HepG2 (cell line): ENCODE results near the gene XAF1. TPM values are rescaled to one million over a fixed set of nuclear protein-coding genes. Genes with fewer than 3 reads are reported as not detected.

Experiments
- IKZF4 ChIP-seq: sonication (generic); formaldehyde crosslinking; IDR thresholded peaks from 2 replicates; pipeline ENCODE4 v1.5.1; 2020; ENCODE audit warnings: borderline replicate concordance, mild to moderate bottlenecking, low read depth, missing genetic modification reagents; ENCODE audit errors: not compliant biosample characterization
- KDM4B ChIP-seq: sonication (generic); formaldehyde crosslinking; IDR thresholded peaks from 2 replicates; pipeline ENCODE4 v1.4.0; 2020; ENCODE audit warnings: missing genetic modification reagents
- NCOA5 ChIP-seq: sonication (generic); formaldehyde crosslinking; IDR thresholded peaks from 2 replicates; pipeline ENCODE4 v1.4.0; 2020; ENCODE audit warnings: missing genetic modification reagents
- PPARG ChIP-seq: conservative IDR thresholded peaks from 2 replicates; pipeline ENCODE4 v1.6.1; 2016; ENCODE audit warnings: missing biosample characterization, missing genetic modification reagents
- SIN3A ChIP-seq: IDR thresholded peaks from 2 replicates; pipeline ENCODE4 v1.6.1; 2011; ENCODE audit warnings: low read depth, mild to moderate bottlenecking, control low read depth, low read length, borderline replicate concordance
- SRSF1 ChIP-seq: fragments of 200-400 bp; formaldehyde crosslinking; optimal IDR thresholded peaks from 2 replicates; pipeline ENCODE3; 2017; ENCODE audit warnings: mild to moderate bottlenecking, low read depth, low read length, moderate library complexity
- TGIF2 ChIP-seq: IDR thresholded peaks from 2 replicates; pipeline ENCODE4 v1.6.1; 2016; ENCODE audit warnings: control low read depth, missing compliant biosample characterization
- THAP11 ChIP-seq: IDR thresholded peaks from 2 replicates; pipeline ENCODE4 v1.6.1; 2016; ENCODE audit warnings: missing biosample characterization, missing genetic modification reagents
- TRIM24 ChIP-seq: sonication (generic); formaldehyde crosslinking; IDR thresholded peaks from 2 replicates; pipeline ENCODE4 v1.8.0; 2022; ENCODE audit warnings: mild to moderate bottlenecking, missing genetic modification reagents
- ZFP1 ChIP-seq: IDR thresholded peaks from 2 replicates; pipeline ENCODE4 v1.6.1; 2016
- ZSCAN12 ChIP-seq: sonication (generic); formaldehyde crosslinking; IDR thresholded peaks from 2 replicates; pipeline ENCODE4 v1.9.0; 2021; ENCODE audit warnings: mild to moderate bottlenecking, missing genetic modification reagents
- polyA plus RNA-seq, 8 experiments: library from polyadenylated mRNA; depleted of rRNA in 3 of 8; stranded (reverse) in 7 of 8; unstranded in 1 of 8; fragments of >200 nt; fragmentation: Illumina TruSeq in 4 of 8; extraction: Trizol in 4 of 8; gene quantifications; 2 replicates each; pipeline versions ENCODE4 v1.2.1 to v1.2.3, GENCODE V29; 2011 to 2016; ENCODE audit warnings: low read depth in 4 of 8, missing spikeins in 1 of 8, mixed read lengths in 1 of 8; ENCODE audit not compliant: insufficient read depth in 1 of 8
- total RNA-seq, 5 experiments: library from RNA; depleted of rRNA; stranded (reverse); fragments of >200 nt; fragmentation: Illumina TruSeq; extraction: Trizol; gene quantifications; 2 replicates each; pipeline ENCODE4 v1.2.3, GENCODE V29; 2016; ENCODE audit warnings: low read depth in 1 of 5
- TF ChIP-seq, protein P1 (sequence below): sonication (generic); formaldehyde crosslinking; IDR thresholded peaks from 2 replicates; pipeline ENCODE4 v1.4.0; 2020; ENCODE audit warnings: missing genetic modification reagents
- TF ChIP-seq, protein P2 (sequence below): sonication (generic); formaldehyde crosslinking; IDR thresholded peaks from 2 replicates; pipeline ENCODE4 v1.5.1; 2020; ENCODE audit warnings: missing genetic modification reagents, mild to moderate bottlenecking, borderline replicate concordance
- TF ChIP-seq, protein P3 (sequence below): sonication (generic); formaldehyde crosslinking; IDR thresholded peaks from 2 replicates; pipeline ENCODE4 v1.9.0; 2021; ENCODE audit warnings: missing genetic modification reagents, borderline replicate concordance
- TF ChIP-seq, protein P4 (sequence below): sonication (generic); formaldehyde crosslinking; IDR thresholded peaks from 2 replicates; pipeline ENCODE4 v1.8.1; 2023; ENCODE audit warnings: mild to moderate bottlenecking, moderate library complexity, missing genetic modification reagents
- TF ChIP-seq, protein P5 (sequence below): sonication (generic); formaldehyde crosslinking; IDR thresholded peaks from 2 replicates; pipeline ENCODE4 v1.5.0; 2020; ENCODE audit warnings: mild to moderate bottlenecking, missing genetic modification reagents, borderline replicate concordance

The XAF1 gene
- total and polyA plus RNA-seq, 2 of the 13 experiments (the other 11 are each of a cell fraction or from before 2014, with no cell fraction given), result 1.2 to 2.4 TPM

DNA sequence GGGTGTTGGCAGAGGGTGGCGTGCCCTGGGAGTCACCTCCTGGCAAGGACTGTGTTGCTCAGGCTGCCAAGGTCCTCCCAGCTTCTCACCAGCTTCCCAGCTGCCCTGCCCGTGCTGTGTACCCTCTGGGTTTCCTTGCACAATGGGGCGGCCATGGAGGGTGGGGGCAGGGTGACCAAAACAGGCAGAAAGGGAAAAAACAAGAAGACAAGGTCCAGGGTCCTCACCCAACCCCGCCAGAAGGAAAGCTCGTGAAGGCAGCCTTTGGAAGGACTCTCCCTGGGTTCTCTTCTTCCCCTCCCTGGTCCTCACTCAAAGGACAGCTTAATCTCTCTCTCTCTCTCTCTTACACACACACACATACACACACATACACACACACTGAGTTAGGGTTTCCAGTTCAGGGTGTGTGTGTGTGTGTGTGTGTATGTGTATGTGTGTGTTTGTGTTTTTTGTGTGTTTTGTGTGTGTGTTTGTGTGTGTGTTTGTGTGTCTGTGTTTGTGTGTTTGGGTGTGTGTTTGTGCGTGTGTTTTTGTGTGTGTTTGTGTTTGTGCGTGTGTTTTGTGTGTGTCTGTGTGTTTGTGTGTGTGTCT is 44.7 kb upstream of the XAF1 start (continued):
- TF ChIP-seq, protein P1, sequence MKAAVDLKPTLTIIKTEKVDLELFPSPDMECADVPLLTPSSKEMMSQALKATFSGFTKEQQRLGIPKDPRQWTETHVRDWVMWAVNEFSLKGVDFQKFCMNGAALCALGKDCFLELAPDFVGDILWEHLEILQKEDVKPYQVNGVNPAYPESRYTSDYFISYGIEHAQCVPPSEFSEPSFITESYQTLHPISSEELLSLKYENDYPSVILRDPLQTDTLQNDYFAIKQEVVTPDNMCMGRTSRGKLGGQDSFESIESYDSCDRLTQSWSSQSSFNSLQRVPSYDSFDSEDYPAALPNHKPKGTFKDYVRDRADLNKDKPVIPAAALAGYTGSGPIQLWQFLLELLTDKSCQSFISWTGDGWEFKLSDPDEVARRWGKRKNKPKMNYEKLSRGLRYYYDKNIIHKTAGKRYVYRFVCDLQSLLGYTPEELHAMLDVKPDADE, result no peak
- no peak for TF ChIP-seq KDM4B (CRISPR knock-in tag)
- no peak for TF ChIP-seq ZSCAN12 (CRISPR knock-in tag)
- TF ChIP-seq TRIM24 (CRISPR knock-in tag), result no peak
- no peak for TF ChIP-seq ZFP1 (CRISPR knock-in tag)
- TF ChIP-seq, protein P2, sequence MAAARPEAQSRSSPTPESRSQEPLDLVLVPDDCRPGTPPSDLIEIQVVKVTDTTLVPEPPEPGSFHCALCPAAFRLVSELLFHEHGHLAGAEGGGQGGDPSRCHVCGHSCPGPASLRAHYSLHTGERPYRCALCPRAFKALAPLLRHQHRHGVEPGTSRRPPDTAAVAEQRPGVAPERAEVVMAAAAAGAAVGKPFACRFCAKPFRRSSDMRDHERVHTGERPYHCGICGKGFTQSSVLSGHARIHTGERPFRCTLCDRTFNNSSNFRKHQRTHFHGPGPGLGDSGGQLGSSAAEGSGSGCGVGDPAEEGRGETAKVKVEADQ, result no peak
- TF ChIP-seq, protein P3, sequence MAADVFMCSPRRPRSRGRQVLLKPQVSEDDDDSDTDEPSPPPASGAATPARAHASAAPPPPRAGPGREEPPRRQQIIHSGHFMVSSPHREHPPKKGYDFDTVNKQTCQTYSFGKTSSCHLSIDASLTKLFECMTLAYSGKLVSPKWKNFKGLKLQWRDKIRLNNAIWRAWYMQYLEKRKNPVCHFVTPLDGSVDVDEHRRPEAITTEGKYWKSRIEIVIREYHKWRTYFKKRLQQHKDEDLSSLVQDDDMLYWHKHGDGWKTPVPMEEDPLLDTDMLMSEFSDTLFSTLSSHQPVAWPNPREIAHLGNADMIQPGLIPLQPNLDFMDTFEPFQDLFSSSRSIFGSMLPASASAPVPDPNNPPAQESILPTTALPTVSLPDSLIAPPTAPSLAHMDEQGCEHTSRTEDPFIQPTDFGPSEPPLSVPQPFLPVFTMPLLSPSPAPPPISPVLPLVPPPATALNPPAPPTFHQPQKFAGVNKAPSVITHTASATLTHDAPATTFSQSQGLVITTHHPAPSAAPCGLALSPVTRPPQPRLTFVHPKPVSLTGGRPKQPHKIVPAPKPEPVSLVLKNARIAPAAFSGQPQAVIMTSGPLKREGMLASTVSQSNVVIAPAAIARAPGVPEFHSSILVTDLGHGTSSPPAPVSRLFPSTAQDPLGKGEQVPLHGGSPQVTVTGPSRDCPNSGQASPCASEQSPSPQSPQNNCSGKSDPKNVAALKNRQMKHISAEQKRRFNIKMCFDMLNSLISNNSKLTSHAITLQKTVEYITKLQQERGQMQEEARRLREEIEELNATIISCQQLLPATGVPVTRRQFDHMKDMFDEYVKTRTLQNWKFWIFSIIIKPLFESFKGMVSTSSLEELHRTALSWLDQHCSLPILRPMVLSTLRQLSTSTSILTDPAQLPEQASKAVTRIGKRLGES (CRISPR knock-in tag), result no peak
- TF ChIP-seq, protein P4, sequence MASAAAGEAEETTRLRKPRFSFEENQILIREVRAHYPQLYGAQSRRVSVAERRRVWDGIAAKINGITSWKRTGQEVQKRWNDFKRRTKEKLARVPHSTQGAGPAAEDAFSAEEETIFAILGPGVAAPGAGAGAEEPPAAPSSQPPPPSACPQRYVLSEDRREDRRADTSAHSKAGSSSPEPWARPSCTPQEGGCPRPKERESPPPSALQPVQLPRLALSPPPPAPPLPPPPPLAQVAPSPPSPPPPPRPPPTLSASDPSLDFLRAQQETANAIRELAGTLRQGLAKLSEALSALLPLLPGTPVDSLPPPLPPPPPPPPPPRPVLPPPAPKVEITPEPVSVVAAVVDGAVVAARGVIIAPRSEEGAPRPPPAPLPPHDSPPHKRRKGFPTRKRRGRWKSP, result no peak
- no peak for TF ChIP-seq NCOA5 (CRISPR knock-in tag)
- TF ChIP-seq, protein P5, sequence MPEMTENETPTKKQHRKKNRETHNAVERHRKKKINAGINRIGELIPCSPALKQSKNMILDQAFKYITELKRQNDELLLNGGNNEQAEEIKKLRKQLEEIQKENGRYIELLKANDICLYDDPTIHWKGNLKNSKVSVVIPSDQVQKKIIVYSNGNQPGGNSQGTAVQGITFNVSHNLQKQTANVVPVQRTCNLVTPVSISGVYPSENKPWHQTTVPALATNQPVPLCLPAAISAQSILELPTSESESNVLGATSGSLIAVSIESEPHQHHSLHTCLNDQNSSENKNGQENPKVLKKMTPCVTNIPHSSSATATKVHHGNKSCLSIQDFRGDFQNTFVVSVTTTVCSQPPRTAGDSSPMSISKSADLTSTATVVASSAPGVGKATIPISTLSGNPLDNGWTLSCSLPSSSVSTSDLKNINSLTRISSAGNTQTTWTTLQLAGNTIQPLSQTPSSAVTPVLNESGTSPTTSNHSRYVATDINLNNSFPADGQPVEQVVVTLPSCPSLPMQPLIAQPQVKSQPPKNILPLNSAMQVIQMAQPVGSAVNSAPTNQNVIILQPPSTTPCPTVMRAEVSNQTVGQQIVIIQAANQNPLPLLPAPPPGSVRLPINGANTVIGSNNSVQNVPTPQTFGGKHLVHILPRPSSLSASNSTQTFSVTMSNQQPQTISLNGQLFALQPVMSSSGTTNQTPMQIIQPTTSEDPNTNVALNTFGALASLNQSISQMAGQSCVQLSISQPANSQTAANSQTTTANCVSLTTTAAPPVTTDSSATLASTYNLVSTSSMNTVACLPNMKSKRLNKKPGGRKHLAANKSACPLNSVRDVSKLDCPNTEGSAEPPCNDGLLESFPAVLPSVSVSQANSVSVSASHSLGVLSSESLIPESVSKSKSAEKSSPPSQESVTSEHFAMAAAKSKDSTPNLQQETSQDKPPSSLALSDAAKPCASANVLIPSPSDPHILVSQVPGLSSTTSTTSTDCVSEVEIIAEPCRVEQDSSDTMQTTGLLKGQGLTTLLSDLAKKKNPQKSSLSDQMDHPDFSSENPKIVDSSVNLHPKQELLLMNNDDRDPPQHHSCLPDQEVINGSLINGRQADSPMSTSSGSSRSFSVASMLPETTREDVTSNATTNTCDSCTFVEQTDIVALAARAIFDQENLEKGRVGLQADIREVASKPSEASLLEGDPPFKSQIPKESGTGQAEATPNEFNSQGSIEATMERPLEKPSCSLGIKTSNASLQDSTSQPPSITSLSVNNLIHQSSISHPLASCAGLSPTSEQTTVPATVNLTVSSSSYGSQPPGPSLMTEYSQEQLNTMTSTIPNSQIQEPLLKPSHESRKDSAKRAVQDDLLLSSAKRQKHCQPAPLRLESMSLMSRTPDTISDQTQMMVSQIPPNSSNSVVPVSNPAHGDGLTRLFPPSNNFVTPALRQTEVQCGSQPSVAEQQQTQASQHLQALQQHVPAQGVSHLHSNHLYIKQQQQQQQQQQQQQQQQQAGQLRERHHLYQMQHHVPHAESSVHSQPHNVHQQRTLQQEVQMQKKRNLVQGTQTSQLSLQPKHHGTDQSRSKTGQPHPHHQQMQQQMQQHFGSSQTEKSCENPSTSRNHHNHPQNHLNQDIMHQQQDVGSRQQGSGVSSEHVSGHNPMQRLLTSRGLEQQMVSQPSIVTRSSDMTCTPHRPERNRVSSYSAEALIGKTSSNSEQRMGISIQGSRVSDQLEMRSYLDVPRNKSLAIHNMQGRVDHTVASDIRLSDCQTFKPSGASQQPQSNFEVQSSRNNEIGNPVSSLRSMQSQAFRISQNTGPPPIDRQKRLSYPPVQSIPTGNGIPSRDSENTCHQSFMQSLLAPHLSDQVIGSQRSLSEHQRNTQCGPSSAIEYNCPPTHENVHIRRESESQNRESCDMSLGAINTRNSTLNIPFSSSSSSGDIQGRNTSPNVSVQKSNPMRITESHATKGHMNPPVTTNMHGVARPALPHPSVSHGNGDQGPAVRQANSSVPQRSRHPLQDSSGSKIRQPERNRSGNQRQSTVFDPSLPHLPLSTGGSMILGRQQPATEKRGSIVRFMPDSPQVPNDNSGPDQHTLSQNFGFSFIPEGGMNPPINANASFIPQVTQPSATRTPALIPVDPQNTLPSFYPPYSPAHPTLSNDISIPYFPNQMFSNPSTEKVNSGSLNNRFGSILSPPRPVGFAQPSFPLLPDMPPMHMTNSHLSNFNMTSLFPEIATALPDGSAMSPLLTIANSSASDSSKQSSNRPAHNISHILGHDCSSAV (CRISPR knock-in tag), result no peak
- no peak for TF ChIP-seq SIN3A
- TF ChIP-seq IKZF4 (CRISPR knock-in tag), result no peak
- no peak for TF ChIP-seq SRSF1
- TF ChIP-seq PPARG, result no peak
- no peak for TF ChIP-seq THAP11 (CRISPR knock-in tag)
- TF ChIP-seq TGIF2 (CRISPR knock-in tag), result no peak
